WTC11 (cell line): ENCODE data around the gene GRK1. TPM values are rescaled to one million over a fixed set of nuclear protein-coding genes. Genes with fewer than 3 reads are reported as not detected.
A peak's percentile ranks its signal among the peaks of the same experiment; 100 is the strongest.

Source experiments
- AFF4 ChIP-seq: sonication (generic); formaldehyde crosslinking; IDR thresholded peaks from 2 replicates; pipeline ENCODE4 v1.8.1; 2023; ENCODE audit warnings: mild to moderate bottlenecking, missing genetic modification reagents, borderline replicate concordance
- ARID4B ChIP-seq: sonication (generic); formaldehyde crosslinking; IDR thresholded peaks from 2 replicates; pipeline ENCODE4 v1.8.0; 2023; ENCODE audit warnings: missing genetic modification reagents, mild to moderate bottlenecking, borderline replicate concordance
- E2F1 ChIP-seq: sonication (generic); formaldehyde crosslinking; IDR thresholded peaks from 2 replicates; pipeline ENCODE4 v1.8.0; 2022; ENCODE audit warnings: mild to moderate bottlenecking, missing genetic modification reagents
- ETV6 ChIP-seq: sonication (generic); formaldehyde crosslinking; IDR thresholded peaks from 2 replicates; pipeline ENCODE4 v1.8.1; 2022; ENCODE audit warnings: mild to moderate bottlenecking, missing genetic modification reagents
- FOXJ3 ChIP-seq: sonication (generic); formaldehyde crosslinking; IDR thresholded peaks from 2 replicates; pipeline ENCODE4 v1.9.0; 2021; ENCODE audit warnings: missing genetic modification reagents, mild to moderate bottlenecking, borderline replicate concordance
- FOXK1 ChIP-seq: sonication (generic); formaldehyde crosslinking; IDR thresholded peaks from 2 replicates; pipeline ENCODE4 v1.8.0; 2022; ENCODE audit warnings: mild to moderate bottlenecking, moderate library complexity, missing genetic modification reagents
- HMGXB4 ChIP-seq: sonication (generic); formaldehyde crosslinking; IDR thresholded peaks from 2 replicates; pipeline ENCODE4 v1.8.1; 2023; ENCODE audit warnings: mild to moderate bottlenecking, moderate library complexity, missing genetic modification reagents
- IRF1 ChIP-seq: sonication (generic); formaldehyde crosslinking; IDR thresholded peaks from 2 replicates; pipeline ENCODE4 v1.8.0; 2023; ENCODE audit warnings: missing genetic modification reagents
- MAX ChIP-seq: sonication (generic); formaldehyde crosslinking; IDR thresholded peaks from 2 replicates; pipeline ENCODE4 v1.8.0; 2022; ENCODE audit warnings: mild to moderate bottlenecking, missing genetic modification reagents
- MYBL2 ChIP-seq: sonication (generic); formaldehyde crosslinking; IDR thresholded peaks from 2 replicates; pipeline ENCODE4 v1.8.1; 2023; ENCODE audit warnings: mild to moderate bottlenecking, moderate library complexity, missing genetic modification reagents
- PREB ChIP-seq: sonication (generic); formaldehyde crosslinking; IDR thresholded peaks from 2 replicates; pipeline ENCODE4 v1.8.1; 2022; ENCODE audit warnings: mild to moderate bottlenecking, missing genetic modification reagents, moderate library complexity, borderline replicate concordance
- TCF7 ChIP-seq: sonication (generic); formaldehyde crosslinking; IDR thresholded peaks from 2 replicates; pipeline ENCODE4 v1.8.0; 2022; ENCODE audit warnings: mild to moderate bottlenecking, low read depth, missing genetic modification reagents, moderate library complexity
- TP53 ChIP-seq: sonication (generic); formaldehyde crosslinking; IDR thresholded peaks from 2 replicates; pipeline ENCODE4 v1.8.1; 2023; ENCODE audit warnings: mild to moderate bottlenecking, missing genetic modification reagents
- USF1 ChIP-seq: sonication (generic); formaldehyde crosslinking; IDR thresholded peaks from 2 replicates; pipeline ENCODE4 v1.8.0; 2022; ENCODE audit warnings: mild to moderate bottlenecking, missing genetic modification reagents
- USF2 ChIP-seq: sonication (generic); formaldehyde crosslinking; IDR thresholded peaks from 2 replicates; pipeline ENCODE4 v1.8.1; 2023; ENCODE audit warnings: mild to moderate bottlenecking, missing genetic modification reagents, moderate library complexity
- ZBTB21 ChIP-seq: sonication (generic); formaldehyde crosslinking; IDR thresholded peaks from 2 replicates; pipeline ENCODE4 v1.8.1; 2023; ENCODE audit warnings: mild to moderate bottlenecking, missing genetic modification reagents, borderline replicate concordance
- ZNF396 ChIP-seq: fragments of 250-450 bp; sonication (Bioruptor Pico); IDR thresholded peaks from 2 replicates; pipeline ENCODE4 v1.8.0; 2021; ENCODE audit warnings: mild to moderate bottlenecking, moderate library complexity, borderline replicate concordance
- total RNA-seq: library from RNA; stranded (reverse); gene quantifications from 3 replicates; pipeline ENCODE4 v1.2.3, GENCODE V29; 2021

Gene GRK1
- total RNA-seq, 1 experiment from 2014 or later, result 0.17 TPM

GRCh38 chr13:113777311-113778260 is 110.6 kb downstream of the GRK1 start (continued):
- TF ChIP-seq AFF4 (peak; percentile 66; the same call in 1 of the 2 replicates), ARID4B (CRISPR knock-in tag) (peak; percentile 92), E2F1 (0 out of 2 replicates have a peak, but pooled peaks have one; percentile 63), FOXJ3 (no peak), HMGXB4 (CRISPR knock-in tag) (no peak), USF1 (CRISPR knock-in tag) (0 out of 2 replicates have a peak, but pooled peaks have one; percentile 44), ZNF396 (CRISPR knock-in tag) (no peak), IRF1 (CRISPR knock-in tag) (peak; percentile 26; the same call in 1 of the 2 replicates), MAX (CRISPR knock-in tag) (peak; percentile 92), PREB (CRISPR knock-in tag) (no peak), USF2 (CRISPR knock-in tag) (peak; percentile 36), TCF7 (0 out of 2 replicates have a peak, but pooled peaks have one; percentile 26), MYBL2 (CRISPR knock-in tag) (0 out of 2 replicates have a peak, but pooled peaks have one; percentile 64), ETV6 (peak; percentile 71), TP53 (CRISPR knock-in tag) (peak; percentile 73; the same call in 1 of the 2 replicates), FOXK1 (CRISPR knock-in tag) (peak; percentile 59; the same call in 1 of the 2 replicates), ZBTB21 (CRISPR knock-in tag) (0 out of 2 replicates have a peak, but pooled peaks have one; percentile 28)
